ES-I3 (cell line): ENCODE measurements around the gene VGLL2.

ENCODE experiments used
- H3K36me3 ChIP-seq: 2 replicates; pipeline ENCODE4 v1.6.1; 2013; ENCODE audit warnings: mild to moderate bottlenecking, low read length, control low read depth, moderate library complexity; ENCODE audit not compliant: insufficient read depth
- H3K4me1 ChIP-seq: 2 replicates; pipeline ENCODE4 v1.6.1; 2013; ENCODE audit warnings: mild to moderate bottlenecking, control low read depth, low read length; ENCODE audit not compliant: insufficient read depth
- H3K9ac ChIP-seq: 2 replicates; pipeline ENCODE4 v1.6.1; 2013; ENCODE audit warnings: low read depth, mild to moderate bottlenecking, low read length, moderate library complexity
- H3K9me3 ChIP-seq: 2 replicates; pipeline ENCODE4 v1.6.1; 2013; ENCODE audit warnings: mild to moderate bottlenecking, low read length, moderate library complexity; ENCODE audit not compliant: control insufficient read depth, insufficient read depth

Gene VGLL2

DNA sequence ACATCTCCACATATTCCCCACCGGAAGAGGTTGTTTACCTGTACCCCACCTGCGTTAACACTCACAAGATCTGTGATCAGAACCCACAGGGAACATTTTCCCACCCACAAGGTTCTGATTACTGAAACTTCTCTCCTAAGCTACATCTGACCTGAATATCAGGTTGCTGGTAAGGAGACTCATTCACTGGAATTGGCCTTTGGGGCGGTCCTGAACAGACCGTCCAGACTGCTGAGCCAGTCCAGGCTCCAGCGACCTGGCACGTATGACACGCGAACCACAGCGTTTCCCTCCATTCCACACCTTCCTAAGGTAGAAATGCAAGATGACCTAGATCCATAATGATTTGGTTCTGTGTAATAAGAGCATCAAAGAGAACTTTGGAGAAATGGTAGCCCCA is 9.8 kb downstream of the VGLL2 start:
- H3K4me1 ChIP-seq, result no peaks in the 10 kb centered on the region; the same call in 1 of the 2 replicates
- H3K9ac ChIP-seq, result no peak overlapping the region
- no peaks in the 10 kb centered on the region for H3K36me3 ChIP-seq
- no peaks in the 10 kb centered on the region for H3K9me3 ChIP-seq

DNA sequence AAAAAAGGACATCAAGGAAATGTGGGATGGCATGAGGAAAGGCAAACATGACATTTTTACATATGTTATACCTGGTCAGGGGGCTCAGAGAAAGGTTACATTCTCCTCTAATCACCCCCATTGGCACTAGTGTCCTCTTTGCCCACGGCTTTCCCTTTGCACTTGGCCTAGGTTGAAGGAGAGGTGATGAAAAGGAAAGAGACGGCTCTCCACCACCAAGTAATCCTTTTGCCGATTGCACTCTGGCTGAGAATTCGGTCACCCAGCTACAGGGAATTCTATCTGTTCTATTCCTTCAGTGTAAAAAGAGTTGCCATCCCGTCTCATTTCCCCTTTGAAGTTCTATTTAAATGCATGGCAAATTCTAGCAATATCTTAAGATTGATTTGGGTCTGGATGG is 10.4 kb downstream of the VGLL2 start:
- H3K9ac ChIP-seq, result no peak overlapping the region
- no peaks in the 10 kb centered on the region for H3K9me3 ChIP-seq
- no peaks in the 10 kb centered on the region; the same call in 1 of the 2 replicates for H3K4me1 ChIP-seq
- H3K36me3 ChIP-seq, result no peaks in the 10 kb centered on the region

DNA sequence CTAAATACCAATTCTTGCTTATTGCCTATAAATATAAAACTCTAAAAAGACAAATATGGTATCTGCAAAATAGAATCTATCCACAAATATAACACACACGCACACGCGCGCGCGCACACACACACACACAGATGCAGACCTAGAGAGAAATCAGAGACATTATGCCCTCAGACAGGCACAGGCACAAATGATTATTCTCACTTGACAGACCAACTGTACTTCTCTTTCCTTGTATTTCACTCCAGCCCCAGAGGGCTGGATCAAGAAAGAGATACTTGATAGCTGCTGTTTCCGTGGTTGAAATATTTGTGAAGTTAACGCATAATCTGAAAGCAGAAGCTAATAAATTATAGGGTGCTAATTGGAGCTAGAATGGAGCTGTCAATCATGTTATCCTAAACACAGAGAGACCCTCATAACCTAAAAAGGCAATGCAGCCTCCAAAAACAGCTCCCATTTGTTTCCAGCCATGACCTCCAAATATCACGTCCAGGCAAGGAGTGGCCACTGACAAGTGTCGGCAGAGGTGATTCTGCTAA is 11.5 kb downstream of the VGLL2 start:
- H3K9me3 ChIP-seq, result no peaks in the 10 kb centered on the region
- H3K36me3 ChIP-seq, result no peaks in the 10 kb centered on the region
- no peak overlapping the region for H3K9ac ChIP-seq
- no peaks in the 10 kb centered on the region; the same call in 1 of the 2 replicates for H3K4me1 ChIP-seq

DNA sequence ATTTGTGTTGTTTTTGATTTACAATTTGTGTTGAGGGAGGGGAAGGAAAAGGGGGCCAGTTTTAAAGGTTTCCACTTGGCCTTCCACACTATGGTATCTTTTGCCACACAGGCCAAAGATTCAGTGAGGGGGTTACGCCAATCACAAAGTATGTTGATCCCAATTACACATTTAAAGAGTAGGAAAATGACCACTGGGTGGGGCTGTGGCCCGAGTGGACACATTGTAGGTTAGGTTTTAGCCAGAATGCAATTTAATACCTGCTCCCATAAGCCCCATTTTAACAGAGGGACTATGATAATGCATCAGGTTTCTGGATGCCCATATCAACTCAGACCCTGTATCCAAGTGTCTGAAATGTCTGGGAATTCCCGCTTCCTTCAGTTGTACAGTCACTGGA is 15.6 kb downstream of the VGLL2 start:
- no peak overlapping the region for H3K9ac ChIP-seq
- H3K9me3 ChIP-seq, result no peaks in the 10 kb centered on the region
- H3K4me1 ChIP-seq, result no peaks in the 10 kb centered on the region; the same call in 1 of the 2 replicates
- no peaks in the 10 kb centered on the region for H3K36me3 ChIP-seq

DNA sequence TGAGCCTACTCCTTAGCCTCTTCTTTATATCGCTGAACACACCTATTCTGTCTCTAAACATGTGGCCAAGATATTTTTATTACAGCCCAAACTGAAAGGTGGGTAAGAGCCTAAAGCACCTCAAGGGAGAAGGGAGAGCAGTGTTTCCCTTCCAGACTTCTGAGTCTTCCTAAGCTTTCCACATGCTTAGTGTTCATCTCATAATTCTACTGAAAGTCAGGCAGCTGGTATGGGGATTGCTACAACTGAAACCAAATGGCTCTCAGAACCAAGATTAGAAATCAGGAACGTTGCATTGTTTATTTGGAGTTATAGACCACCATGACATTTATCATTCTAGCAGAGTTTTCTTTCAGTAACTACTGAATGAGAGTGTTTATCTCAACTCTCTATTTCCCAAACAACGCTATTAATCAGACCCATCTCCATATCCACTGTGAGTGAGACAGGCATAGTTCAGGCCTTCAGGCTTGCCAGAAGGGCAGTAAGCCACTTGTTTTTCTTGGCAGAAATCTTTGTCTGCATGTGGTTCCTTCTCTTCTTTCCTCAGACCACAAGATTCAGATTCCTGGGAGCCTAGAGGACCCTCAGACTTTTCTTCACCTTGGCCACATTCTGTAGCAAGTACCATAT is 22.8 kb downstream of the VGLL2 start:
- Histone ChIP-seq H3K36me3 (no peaks in the 10 kb centered on the region), H3K4me1 (no peaks in the 10 kb centered on the region), H3K9ac (no peak overlapping the region), H3K9me3 (no peaks in the 10 kb centered on the region)

DNA sequence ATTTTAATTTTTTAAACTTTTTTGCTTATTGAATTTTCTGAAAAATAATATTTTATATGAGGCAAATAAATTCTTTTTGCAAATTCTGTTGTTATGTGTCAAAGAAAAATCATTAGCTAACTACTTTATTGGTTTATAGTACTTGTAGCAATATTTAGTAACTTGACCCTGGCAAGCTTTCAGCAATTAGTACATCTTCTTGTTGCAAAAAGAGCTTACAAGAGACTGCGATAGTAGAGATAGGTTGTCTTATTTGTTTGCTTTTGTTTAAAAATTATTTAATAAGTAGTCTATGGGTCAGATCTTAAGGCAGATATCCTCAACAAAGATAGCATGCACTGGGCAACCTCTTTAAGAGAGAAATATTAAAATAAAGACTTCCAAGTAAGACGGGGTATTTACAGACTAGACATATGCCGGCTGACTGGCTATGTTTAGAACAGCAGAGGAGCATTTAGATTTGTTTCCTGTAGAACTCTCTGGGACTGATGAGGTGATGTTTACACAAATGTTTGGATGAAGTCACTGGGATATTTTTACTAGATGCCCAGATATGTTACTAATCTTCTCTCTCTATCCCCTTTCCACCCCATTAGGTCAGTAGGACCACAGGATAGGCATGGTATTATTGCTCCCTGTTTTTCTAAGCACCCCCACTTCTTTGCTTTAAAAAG is 25.0 kb downstream of the VGLL2 start:
- Histone ChIP-seq H3K9me3 (no peaks in the 10 kb centered on the region), H3K36me3 (no peaks in the 10 kb centered on the region), H3K4me1 (no peaks in the 10 kb centered on the region), H3K9ac (no peak overlapping the region)

DNA sequence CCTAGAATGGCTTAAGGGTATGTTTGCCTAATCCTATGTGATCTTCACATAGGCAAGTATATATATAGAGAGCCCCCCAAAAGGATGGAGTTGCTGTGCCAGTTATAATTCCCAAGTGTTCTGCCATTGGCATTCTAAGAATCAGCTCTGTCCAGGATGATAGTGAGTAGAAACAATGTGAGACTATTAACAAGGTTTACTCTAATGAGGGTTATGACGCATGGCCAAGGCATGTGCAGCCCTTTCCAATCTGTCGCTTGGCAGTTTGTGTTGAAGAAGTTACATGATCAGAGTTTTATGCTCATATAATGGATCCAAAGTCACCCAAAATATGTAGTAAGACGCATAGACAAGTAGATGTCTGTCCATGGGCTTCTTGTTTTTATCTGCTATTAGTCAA is 33.6 kb downstream of the VGLL2 start:
- Histone ChIP-seq H3K4me1 (no peaks in the 10 kb centered on the region), H3K9me3 (no peaks in the 10 kb centered on the region), H3K9ac (no peak overlapping the region), H3K36me3 (no peaks in the 10 kb centered on the region)

DNA sequence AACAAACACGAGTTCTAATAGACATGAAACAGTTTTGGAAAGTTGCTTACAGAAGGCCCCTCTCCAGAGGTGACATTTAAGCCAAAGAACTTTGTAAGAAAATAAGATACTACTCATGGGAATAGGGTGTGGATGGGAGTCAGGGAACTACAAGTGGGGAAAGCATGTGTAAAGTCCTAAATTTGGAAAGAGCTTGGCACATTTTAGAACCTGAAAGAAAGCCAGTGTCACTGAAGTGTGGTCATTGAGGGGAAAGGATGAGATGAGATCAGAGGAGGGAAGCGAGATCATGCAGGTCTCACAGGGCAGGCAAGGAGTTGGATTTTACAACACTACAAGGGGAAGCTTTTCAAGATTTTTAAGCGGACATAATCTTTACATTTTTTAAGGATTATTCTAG is 38.0 kb downstream of the VGLL2 start:
- H3K9ac ChIP-seq, result no peak overlapping the region
- no peaks in the 10 kb centered on the region for H3K36me3 ChIP-seq
- no peaks in the 10 kb centered on the region for H3K9me3 ChIP-seq
- peaks cover 5% of the 10 kb centered on the region; the same call in 1 of the 2 replicates for H3K4me1 ChIP-seq

DNA sequence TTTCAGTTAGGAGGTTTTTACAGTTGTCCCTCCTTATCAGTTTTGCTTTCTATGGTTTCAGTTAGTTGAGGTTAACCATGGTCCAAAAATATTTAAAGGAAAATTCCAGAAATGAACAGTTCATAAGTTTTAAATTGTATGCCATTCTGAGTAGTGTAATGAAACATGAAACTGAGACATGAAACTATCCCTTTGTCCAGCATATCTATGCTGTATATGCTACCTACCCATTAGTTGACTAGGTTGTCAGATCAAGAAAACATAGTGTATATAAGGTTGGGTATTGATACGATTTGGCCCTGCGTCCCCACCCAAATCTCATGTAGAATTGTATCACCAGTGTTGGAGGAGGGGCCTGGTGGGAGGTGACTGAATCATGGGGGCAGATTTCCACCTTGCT is 39.1 kb downstream of the VGLL2 start:
- Histone ChIP-seq H3K36me3 (no peaks in the 10 kb centered on the region), H3K9me3 (no peaks in the 10 kb centered on the region), H3K9ac (no peak overlapping the region), H3K4me1 (peaks cover 9% of the 10 kb centered on the region; the same call in 1 of the 2 replicates)

DNA sequence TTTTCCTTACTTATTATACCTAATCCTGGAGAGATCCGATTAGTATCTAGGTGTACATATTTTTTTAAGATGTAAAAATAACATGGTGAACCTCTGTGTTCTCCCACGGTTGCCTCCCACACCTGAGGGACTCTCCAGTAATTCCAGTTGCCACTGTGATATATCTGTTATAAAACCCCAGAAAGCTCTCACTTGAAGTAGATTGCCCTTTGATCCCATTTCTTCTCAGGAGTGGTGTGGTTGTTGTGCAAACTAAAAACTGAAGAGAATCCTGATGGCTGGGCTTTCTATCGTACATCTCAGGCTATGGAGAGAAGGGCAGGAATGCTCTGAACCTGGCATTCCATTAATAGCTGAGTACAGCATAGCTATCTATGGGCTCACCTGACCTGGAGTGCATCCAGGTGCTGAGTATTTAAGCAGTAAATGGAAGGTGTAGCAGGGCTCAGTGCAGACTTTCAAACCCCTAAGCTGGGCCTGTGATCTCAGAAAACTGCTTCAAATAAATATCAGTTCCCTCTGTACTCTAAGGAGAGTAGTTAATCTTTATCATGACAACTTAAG is 41.0 kb downstream of the VGLL2 start:
- Histone ChIP-seq H3K36me3 (no peaks in the 10 kb centered on the region), H3K9me3 (no peaks in the 10 kb centered on the region)

DNA sequence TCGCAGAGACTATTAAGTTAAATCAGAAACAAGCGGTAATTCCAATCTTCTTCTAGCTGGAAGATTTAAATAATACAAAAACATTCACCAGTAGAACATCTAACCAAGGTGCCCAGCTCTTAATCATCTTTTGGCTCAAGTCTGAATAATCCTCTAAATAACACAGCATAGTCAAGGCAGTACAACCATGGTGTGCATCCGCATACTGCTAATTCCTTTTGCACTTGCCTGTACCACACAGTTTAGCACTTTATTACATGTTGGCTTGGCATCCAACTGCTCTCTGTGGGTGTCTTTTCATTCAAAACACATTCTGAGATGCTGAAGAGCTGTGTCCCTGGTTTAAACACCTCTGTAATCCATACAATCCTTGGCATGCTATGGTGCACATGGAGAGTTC is 42.3 kb downstream of the VGLL2 start:
- Histone ChIP-seq H3K9ac (no peak overlapping the region), H3K4me1 (peaks cover 9% of the 10 kb centered on the region; the same call in 1 of the 2 replicates), H3K9me3 (no peaks in the 10 kb centered on the region), H3K36me3 (no peaks in the 10 kb centered on the region)

More for the DNA sequence above, 41.0 kb downstream of the VGLL2 start:
- Histone ChIP-seq H3K9ac (no peak overlapping the region), H3K4me1 (peaks cover 9% of the 10 kb centered on the region; the same call in 1 of the 2 replicates)

DNA sequence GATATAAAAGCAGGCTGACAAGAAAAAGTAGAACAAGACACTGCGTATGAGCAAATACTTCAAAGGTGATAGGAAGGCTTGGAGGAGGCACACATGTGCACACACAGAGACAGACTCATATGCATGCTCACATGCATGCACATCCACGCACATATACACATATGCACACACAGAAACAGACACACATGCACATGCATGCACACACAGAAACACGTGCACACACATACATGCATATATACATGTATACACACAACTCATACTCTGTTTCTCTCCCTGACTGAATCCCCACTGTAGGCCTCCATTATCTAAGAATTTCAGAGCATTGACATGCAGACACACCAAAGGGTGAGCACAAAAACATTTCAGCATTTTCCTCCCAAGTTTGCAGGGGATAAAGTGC is 43.7 kb downstream of the VGLL2 start:
- Histone ChIP-seq H3K36me3 (no peaks in the 10 kb centered on the region), H3K9ac (no peak overlapping the region), H3K4me1 (peaks cover 9% of the 10 kb centered on the region; the same call in 1 of the 2 replicates), H3K9me3 (no peaks in the 10 kb centered on the region)

DNA sequence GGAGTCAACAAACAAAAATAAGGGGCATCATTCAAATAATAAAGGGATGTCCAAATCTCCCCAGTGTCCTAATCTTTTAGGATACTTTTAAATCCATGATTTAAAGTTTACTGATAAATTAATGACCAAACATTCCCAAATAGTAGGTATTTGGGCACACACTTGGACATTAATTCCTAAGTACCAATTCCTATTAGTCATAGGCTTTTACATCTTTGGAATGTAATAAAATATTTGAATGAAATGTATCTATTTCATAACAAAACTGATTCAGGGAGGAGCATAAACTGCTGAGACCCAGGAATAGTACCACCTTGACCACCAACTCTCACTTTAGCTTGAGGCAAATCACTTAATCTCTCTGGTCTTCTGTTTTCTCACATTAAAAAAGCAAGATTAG is 44.3 kb downstream of the VGLL2 start:
- H3K36me3 ChIP-seq, result no peaks in the 10 kb centered on the region
- H3K9me3 ChIP-seq, result no peaks in the 10 kb centered on the region
- H3K4me1 ChIP-seq, result peaks cover 9% of the 10 kb centered on the region; the same call in 1 of the 2 replicates
- H3K9ac ChIP-seq, result no peak overlapping the region

DNA sequence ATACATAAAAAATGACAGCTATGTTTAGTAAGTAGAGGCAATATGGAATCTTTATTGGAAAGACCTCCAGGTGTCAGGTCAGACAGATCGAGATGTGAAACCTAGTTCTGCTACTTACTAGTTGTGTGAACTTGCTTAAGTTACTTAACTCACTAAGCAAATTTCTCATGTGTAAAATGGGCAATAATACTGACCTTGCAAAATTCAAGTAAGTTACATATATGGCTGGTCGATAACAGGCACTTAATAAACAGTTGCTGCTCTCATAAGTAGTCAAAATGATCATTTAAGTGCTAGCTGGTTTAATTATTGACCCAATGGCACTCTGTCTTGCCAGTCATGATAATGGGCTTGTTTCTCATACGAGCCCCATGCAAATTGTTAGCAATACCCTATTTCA is 46.0 kb downstream of the VGLL2 start:
- no peaks in the 10 kb centered on the region for H3K9me3 ChIP-seq
- peaks cover 7% of the 10 kb centered on the region; the same call in 1 of the 2 replicates for H3K4me1 ChIP-seq
- no peak overlapping the region for H3K9ac ChIP-seq
- no peaks in the 10 kb centered on the region for H3K36me3 ChIP-seq

DNA sequence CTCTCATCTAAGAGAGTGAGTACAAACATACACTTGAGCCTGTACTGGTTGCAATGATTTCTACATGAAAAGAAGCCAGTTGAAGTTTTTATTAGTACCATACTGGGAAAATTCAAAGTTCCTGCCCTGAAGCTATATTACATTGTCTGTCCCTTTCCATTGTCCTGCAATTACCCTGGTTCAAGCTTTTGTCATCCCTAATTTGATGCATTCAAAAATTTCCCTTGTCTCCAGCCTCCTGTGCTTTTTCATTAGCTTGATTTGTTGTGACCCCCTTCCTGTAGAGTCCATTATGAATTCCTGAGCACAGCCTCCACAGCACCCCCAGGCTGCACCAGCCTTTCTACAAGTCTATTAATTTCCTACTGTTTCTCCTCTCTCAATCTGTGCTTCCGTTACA is 46.4 kb downstream of the VGLL2 start:
- Histone ChIP-seq H3K4me1 (peaks cover 4% of the 10 kb centered on the region; the same call in 1 of the 2 replicates), H3K9ac (no peak overlapping the region), H3K9me3 (no peaks in the 10 kb centered on the region), H3K36me3 (no peaks in the 10 kb centered on the region)
